IPS DF 4.7 (cell line): ENCODE results near the gene SRGAP1.
"Not testable (repeated sequence)": the region's sequence is repeated elsewhere in the genome, so short reads cannot be mapped to it uniquely, and the experiment has no call there.

ENCODE experiments used
- DNase-seq: peaks from one replicate; pipeline ENCODE4 v3.0.0-alpha.2; 2013; ENCODE audit warnings: low spot score; ENCODE audit errors: extremely low read depth

Gene SRGAP1

GRCh38 chr12:64107776-64108175 lies 263.3 kb downstream of the SRGAP1 start:
- DNase-seq: no peak

GRCh38 chr12:64109706-64110105 lies 265.2 kb downstream of the SRGAP1 start:
- no peak for DNase-seq

GRCh38 chr12:64110864-64111263 lies 266.4 kb downstream of the SRGAP1 start:
- no peak for DNase-seq

GRCh38 chr12:64116969-64117368 lies 272.5 kb downstream of the SRGAP1 start:
- no peak for DNase-seq

- DNase-seq: no peak
Observed at GRCh38 chr12:64120568-64120967, 276.1 kb downstream of the SRGAP1 start.

GRCh38 chr12:64121086-64121485 lies 276.6 kb downstream of the SRGAP1 start:
- DNase-seq: not testable (repeated sequence)

GRCh38 chr12:64122154-64122553 lies 277.7 kb downstream of the SRGAP1 start:
- no peak for DNase-seq

- no peak for DNase-seq
Observed at GRCh38 chr12:64122995-64123394, 278.5 kb downstream of the SRGAP1 start.

- no peak for DNase-seq
Observed at GRCh38 chr12:64123448-64123847, 278.9 kb downstream of the SRGAP1 start.

- DNase-seq: no peak
Observed at GRCh38 chr12:64124511-64125197, 280.2 kb downstream of the SRGAP1 start.

GRCh38 chr12:64125913-64126312 lies 281.4 kb downstream of the SRGAP1 start:
- DNase-seq: no peak

GRCh38 chr12:64127811-64128210 lies 283.3 kb downstream of the SRGAP1 start:
- DNase-seq: no peak

- DNase-seq: no peak
Observed at GRCh38 chr12:64128366-64128765, 283.9 kb downstream of the SRGAP1 start.

GRCh38 chr12:64130476-64130875 lies 286.0 kb downstream of the SRGAP1 start:
- not testable (repeated sequence) for DNase-seq

- DNase-seq: not testable (repeated sequence)
Observed at GRCh38 chr12:64131456-64131855, 287.0 kb downstream of the SRGAP1 start.

GRCh38 chr12:64132672-64133071 lies 288.2 kb downstream of the SRGAP1 start:
- not testable (repeated sequence) for DNase-seq

GRCh38 chr12:64137117-64137516 lies 292.6 kb downstream of the SRGAP1 start:
- DNase-seq: no peak

GRCh38 chr12:64139021-64139420 lies 294.5 kb downstream of the SRGAP1 start:
- no peak for DNase-seq

GRCh38 chr12:64142382-64142781 lies 297.9 kb downstream of the SRGAP1 start:
- no peak for DNase-seq

- DNase-seq: no peak
Observed at GRCh38 chr12:64142784-64143183, 298.3 kb downstream of the SRGAP1 start.

GRCh38 chr12:64145226-64145625 lies 300.7 kb downstream of the SRGAP1 start:
- no peak for DNase-seq

- no peak for DNase-seq
Observed at GRCh38 chr12:64147011-64147631, 302.6 kb downstream of the SRGAP1 start.

GRCh38 chr12:64147875-64148274 lies 303.4 kb downstream of the SRGAP1 start:
- DNase-seq: no peak
